Activated CD4-positive, CD25-positive, alpha-beta regulatory T cell treated with anti-CD3 and anti-CD28 coated beads, Interleukin-2, amount 50 U/mL, for 24 hours (primary cell): ENCODE data around the gene SIT1.

ENCODE experiments used
- ATAC-seq, 2 donors: fragments of 150-1000 bp; cut with Tn5 transposase; one replicate each; pipeline ENCODE4 v1.10.0; 2021; ENCODE audit warnings: mild to moderate bottlenecking in 1 of 2, moderate library complexity in 1 of 2

Gene SIT1

DNA sequence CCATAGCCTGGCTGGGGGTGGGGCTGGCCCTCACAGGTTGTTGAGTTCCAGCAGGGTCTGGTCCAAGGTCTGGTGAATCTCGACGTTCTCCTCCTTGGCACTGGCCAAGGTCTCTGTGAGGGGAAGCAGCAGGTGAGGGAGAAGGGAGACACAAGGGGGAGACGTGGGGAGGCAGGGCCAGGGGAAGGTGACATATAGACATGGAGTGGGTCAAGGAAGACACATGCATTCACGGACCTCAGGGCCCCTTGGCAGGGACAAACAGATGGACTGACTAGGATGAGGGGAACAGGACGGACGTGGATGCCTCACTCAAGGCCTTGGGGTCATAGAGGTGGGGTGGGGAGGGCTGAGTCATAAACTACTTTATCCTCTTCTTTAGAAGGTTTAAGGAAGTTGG, 31.3 kb upstream of the SIT1 start:
- ATAC-seq = no peak

DNA sequence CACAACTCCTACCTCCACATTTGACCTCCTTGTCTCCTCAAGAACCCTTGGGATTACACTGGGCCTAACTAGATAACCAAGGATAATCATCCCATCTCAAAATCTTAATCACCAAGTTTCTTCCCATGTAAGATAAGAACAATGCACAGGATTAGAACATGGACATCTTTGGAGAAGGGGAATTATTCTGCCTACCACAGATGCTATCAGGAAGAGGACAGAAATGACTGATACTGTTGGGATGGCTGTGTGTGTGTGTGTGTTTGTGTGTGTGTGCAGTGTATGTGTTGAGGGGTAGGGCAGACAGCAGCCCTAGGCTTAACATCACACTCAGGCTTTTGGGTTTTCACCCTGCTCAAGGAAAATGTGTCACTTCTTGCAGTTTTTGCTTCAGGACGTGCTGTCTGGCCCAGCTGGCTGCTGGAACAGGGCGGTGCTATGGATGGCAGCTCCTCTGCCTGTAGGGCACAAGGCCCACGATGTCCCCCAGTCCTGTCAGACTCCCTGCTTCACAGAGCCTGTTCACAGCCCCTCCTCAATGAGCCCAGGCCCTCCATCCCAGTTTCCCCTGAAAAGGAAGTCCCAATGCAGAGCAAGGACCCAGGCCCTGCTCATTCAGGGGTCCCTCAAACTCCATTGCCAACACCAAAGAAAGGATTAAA, 30.7 kb upstream of the SIT1 start:
- ATAC-seq = no peak

DNA sequence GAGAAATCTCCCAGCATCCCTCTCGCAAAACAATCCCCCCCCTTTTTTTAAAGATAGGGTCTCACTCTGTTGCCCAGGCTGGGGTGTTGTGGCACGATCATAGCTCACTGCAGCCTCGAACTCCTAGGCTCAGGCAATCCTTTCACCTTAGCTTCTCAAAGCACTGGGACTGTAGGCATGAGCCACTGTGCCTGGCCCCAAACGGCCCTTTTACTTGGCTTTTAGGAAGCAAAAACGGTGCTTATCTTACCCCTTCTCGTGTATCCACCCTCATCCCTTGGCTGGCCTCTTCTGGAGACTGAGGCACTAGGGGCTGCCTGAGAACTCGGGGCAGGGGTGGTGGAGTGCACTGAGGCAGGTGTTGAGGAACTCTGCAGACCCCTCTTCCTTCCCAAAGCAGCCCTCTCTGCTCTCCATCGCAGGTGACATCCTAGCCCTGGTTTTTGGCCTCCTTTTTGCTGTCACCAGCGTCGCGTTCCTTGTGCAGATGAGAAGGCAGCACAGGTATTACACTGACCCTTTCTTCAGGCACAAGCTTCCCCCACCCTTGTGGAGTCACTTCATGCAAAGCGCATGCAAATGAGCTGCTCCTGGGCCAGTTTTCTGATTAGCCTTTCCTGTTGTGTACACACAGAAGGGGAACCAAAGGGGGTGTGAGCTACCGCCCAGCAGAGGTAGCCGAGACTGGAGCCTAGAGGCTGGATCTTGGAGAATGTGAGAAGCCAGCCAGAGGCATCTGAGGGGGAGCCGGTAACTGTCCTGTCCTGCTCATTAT, 29.8 kb upstream of the SIT1 start:
- no peak for ATAC-seq

DNA sequence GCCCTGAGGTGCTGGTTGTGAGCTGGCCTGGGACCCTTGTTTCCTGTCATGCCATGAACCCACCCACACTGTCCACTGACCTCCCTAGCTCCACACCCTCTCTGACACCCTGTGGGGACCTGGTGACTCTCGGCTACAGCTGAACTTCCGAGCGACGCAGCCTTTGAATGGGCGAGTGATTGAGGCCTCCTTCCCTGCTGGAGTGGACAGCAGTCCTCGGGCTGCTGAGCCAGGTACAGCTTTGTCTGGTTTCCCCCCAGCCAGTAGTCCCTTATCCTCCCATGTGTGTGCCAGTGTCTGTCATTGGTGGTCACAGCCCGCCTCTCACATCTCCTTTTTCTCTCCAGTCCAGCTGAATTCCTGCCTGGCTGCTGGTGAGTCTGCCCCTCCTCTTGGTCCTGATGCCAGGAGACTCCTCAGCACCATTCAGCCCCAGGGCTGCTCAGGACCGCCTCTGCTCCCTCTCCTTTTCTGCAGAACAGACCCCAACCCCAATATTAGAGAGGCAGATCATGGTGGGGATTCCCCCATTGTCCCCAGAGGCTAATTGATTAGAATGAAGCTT, 29.1 kb upstream of the SIT1 start:
- ATAC-seq = no peak

DNA sequence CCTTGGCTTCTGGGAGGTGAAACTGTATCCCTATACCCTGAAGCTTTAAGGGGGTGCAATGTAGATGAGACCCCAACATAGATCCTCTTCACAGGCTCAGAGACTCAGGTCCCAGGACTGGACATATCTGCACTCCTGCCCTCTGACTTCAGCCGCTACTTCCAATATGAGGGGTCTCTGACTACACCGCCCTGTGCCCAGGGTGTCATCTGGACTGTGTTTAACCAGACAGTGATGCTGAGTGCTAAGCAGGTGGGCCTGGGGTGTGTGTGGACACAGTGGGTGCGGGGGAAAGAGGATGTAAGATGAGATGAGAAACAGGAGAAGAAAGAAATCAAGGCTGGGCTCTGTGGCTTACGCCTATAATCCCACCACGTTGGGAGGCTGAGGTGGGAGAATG, 28.4 kb upstream of the SIT1 start:
- ATAC-seq = no peak

DNA sequence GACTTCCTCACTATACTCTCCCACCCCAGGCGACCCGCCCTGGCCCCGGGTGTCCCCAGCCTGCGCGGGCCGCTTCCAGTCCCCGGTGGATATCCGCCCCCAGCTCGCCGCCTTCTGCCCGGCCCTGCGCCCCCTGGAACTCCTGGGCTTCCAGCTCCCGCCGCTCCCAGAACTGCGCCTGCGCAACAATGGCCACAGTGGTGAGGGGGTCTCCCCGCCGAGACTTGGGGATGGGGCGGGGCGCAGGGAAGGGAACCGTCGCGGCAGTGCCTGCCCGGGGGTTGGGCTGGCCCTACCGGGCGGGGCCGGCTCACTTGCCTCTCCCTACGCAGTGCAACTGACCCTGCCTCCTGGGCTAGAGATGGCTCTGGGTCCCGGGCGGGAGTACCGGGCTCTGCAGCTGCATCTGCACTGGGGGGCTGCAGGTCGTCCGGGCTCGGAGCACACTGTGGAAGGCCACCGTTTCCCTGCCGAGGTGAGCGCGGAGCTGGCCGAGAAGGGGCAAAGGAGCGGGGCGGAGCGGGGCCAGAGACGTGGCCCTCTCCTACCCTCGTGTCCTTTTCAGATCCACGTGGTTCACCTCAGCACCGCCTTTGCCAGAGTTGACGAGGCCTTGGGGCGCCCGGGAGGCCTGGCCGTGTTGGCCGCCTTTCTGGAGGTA, 25.1 kb upstream of the SIT1 start:
- ATAC-seq = peak in 1 of 2 donors; percentile 62

DNA sequence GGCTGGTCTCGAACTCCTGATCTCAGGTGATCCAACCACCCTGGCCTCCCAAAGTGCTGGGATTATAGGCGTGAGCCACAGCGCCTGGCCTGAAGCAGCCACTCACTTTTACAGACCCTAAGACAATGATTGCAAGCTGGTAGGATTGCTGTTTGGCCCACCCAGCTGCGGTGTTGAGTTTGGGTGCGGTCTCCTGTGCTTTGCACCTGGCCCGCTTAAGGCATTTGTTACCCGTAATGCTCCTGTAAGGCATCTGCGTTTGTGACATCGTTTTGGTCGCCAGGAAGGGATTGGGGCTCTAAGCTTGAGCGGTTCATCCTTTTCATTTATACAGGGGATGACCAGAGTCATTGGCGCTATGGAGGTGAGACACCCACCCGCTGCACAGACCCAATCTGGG, 24.5 kb upstream of the SIT1 start:
- peak in 1 of 2 donors; percentile 20 for ATAC-seq

DNA sequence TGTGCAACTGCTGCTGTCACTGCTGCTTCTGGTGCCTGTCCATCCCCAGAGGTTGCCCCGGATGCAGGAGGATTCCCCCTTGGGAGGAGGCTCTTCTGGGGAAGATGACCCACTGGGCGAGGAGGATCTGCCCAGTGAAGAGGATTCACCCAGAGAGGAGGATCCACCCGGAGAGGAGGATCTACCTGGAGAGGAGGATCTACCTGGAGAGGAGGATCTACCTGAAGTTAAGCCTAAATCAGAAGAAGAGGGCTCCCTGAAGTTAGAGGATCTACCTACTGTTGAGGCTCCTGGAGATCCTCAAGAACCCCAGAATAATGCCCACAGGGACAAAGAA, 23.3 kb upstream of the SIT1 start:
- no peak for ATAC-seq

DNA sequence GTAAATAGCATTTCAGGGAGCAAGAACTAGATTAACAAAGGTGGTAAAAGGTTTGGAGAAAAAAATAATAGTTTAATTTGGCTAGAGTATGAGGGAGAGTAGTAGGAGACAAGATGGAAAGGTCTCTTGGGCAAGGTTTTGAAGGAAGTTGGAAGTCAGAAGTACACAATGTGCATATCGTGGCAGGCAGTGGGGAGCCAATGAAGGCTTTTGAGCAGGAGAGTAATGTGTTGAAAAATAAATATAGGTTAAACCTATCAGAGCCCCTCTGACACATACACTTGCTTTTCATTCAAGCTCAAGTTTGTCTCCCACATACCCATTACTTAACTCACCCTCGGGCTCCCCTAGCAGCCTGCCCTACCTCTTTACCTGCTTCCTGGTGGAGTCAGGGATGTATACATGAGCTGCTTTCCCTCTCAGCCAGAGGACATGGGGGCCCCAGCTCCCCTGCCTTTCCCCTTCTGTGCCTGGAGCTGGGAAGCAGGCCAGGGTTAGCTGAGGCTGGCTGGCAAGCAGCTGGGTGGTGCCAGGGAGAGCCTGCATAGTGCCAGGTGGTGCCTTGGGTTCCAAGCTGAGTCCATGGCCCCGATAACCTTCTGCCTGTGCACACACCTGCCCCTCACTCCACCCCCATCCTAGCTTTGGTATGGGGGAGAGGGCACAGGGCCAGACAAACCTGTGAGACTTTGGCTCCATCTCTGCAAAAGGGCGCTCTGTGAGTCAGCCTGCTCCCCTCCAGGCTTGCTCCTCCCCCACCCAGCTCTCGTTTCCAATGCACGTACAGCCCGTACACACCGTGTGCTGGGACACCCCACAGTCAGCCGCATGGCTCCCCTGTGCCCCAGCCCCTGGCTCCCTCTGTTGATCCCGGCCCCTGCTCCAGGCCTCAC, 22.6 kb upstream of the SIT1 start, which contains the start of gene CA9:
TSS of gene CA9 (plus strand) at position 797 of the 893 bp plus-strand sequence. CDS start at position 829, 32 bp downstream.
- no peak for ATAC-seq

DNA sequence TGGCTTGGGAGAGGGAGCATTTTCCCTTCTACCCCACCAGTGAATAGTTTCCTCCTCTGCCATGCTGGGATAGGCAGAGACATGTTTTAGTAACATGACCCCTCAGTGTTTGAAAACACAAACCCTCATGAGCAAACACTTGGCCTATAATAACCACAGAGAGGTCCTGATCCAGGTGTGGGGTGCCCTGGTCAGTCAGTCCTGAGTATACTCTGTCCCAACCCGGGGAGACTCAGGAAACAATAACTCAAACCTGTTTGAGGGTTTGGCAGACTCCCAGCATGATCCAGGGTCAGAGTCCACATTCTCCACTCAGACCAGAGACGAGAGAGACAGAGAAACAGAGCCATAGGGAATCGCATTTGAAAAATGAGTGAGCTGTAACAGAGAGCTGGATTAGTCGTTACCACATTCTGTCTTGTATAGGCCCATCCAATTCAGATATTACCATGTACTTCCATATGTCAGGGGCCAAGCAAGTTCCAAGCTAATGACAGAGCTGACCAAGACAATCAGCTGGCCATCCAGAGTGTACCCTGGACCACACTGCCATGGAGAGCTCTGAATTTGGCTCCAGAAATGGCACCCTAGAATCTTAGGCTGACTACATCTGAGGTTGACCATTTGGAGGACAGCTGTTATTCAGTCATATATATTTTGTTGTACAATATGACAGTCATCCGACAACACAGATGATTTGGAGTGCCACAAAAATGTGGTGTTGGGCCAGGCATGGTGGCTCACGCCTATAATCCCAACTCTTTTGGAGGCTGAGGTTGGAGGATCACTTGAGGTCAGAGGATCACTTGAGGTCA, 18.8 kb upstream of the SIT1 start:
- no peak for ATAC-seq

DNA sequence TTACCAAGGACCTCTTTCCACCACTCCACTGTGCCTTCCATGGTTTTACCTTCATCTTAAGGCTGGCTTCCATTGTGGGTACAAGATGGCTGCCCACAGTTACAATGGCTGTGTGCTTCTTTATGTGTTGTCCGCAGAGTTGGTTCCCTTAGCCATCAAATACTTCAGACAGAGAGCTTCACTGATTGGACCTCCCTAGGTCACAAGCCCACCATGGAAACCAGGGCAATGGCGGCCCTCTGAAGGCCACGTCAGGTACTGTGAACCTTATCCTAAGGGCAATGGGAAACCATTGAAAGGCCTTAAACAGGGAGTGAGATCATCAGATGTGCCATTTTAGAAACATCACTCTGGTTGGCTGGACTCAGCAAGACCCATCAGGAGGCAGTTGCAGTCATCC, 17.2 kb upstream of the SIT1 start:
- ATAC-seq = no peak

DNA sequence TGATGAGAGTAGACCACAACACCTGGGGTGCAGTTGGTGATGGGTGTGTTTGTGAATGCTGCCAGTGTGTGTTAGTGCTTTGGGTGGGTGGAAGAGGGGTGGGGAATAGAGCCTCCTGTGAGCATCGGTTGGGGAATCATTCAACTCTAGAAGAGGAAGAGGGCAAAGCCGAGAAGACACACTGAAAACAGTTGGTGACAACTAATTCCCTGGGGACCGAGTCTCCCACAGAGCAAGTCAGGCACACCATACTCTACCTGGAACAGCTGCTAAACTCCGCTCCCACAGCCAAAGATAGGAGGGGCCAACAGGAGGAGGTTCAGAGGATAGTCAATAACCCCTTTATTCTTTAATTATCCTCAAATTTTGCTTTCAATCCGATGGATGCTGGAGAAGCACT, 15.8 kb upstream of the SIT1 start:
- ATAC-seq = no peak

DNA sequence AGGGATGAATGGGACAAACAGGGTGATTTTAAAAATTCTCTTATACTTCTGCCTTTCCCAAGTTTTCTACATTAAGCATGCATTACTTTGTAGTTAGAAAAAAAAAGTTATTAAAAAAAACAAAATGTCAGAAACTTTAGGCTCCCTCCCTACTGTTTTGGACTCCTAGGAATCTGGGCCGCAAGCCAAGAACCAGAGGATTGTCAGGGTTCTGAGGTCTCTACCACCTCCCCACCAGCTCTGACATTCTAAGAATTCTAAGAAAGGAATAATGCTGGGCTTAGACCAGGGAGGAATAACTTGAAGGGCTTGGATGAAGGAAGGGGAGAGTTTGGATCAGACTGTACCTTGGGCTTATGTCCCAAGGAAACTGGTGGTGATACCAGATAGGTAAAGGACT, 15.3 kb upstream of the SIT1 start:
- ATAC-seq = no peak

DNA sequence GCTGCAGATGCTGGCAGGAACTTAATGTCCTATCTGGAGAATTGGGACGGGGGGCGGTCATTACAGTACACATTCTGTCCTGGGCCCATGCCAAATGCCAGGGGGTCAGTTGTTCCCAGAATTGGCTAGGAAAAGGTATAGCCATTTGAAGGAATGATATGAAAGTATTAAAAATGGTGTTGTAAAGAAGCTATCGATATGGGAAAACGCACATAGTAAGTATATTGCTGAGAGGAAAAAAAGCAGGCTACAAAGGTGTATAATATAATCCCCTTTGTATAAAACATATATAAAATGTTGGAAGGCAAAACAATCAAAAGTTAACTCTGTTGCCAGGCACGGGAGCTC, 14.7 kb upstream of the SIT1 start:
- ATAC-seq = no peak

DNA sequence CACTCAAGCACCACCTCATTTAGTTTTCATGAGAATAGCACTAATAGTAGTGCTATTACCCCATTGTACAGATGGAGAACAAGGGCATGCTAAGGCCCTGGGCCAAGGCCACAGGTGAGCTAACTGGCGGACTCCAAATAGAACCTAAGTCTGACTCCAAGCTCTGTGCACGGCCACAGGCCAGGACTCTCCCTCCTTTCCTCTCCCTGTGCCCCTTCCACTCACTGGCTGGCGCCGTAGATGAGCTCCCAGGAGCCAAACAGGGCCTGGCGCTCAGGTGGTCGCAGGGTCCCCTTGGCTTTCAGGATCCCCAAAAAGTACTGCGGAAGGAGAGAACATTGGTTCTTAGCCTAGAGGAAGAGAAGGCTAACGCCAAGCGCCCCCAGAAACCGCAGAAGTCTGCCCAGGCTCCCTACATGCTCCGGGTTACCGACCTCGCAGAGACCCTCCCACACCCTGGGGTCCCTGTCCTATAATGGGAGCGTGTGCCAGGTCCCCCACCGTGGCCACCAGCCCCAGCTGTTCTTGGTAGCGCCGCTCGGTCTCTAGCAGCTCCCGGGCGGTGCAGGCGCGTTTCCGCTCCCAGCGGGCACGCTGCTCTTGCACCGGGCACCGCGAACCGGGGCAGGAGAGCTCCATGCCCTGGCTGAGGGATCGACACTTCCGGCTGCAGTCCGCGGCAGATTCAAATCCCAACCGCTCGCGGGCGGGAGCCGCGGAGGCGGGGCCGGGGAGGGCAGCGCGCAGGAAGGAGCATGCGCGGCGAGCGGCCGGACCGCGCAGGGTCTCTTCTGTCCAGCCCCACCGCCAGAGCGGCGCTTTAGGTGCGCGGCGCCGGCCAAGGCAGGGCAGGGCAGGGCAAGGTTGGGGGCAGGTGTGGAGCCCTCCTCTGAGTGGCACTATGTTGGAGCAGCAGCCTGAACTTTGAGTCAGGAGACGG, 14.1 kb upstream of the SIT1 start, which contains the start of gene ARHGEF39:
TSS of gene ARHGEF39 (minus strand) at position 665 of the 940 bp plus-strand sequence. CDS start at position 639, 26 bp downstream.
- ATAC-seq = peak; percentile 86 to 89

DNA sequence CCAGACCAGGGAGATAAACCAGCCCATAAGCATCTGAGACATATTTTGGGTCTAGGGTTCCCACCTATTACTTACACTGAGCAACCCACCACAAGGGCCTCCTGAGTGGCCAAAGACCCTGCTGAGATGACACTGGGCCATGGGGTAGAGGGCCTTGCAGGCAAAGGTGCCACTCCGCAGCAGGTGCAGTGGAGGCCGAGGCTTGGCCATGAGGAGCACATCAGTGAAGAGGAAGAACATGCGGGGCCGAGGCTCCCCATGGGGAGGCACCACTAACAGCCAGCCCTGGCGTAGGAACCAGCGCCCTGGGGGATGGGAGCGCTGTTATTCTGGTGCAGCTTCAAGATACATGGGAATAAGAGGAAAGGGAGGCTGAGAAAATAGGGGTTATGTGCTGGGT, 11.7 kb upstream of the SIT1 start:
- ATAC-seq = no peak

DNA sequence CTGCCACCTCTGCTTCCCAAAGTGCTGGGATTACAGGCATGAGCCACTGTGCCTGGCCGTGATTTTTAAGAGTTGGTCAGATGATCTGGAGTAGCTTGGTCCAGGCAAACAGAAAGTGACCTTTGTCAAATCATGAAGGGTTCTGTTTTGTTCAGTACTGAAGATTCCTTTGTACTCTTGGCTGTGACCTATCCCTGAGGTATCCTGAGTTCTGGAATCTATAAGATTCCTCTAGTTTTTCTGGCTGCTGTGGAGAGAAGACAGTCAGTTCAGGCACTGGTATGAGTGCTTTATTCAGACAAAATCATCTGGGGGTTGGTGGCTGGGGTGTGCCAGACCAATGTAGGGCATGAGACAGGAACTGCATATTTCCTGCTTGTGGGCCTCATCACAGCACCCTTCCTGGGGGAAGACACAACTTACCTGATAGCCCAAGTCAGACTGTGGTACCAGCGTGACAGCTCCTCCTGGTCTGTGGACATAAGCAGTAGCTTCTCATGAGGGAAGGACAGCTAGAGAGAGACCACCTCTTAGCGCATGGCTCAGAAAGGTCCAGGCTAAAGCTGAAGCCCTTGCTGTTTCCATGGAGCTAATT, 11.1 kb upstream of the SIT1 start:
- no peak for ATAC-seq

DNA sequence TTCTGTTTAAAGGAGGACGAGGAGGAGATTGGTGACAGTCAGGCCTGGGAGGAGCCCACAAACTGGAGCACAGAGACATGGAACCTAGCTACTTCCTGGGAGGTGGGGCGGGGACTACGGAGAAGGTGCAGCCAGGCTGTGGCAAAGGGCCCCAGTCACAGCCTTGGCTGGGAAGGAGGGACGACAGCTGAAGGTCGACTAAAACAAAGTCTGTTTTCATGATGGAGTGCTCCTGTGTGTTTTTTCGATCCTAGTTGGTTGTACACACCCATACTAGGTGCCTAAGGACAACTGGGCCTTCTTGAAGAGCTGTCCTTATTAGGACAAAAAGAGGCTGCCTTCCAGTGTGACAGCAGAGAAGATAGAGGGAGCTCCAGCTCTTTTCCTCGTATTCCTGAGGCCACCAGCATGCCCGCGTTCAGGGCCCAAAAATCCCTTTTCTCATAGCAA, 10.3 kb upstream of the SIT1 start:
- no peak for ATAC-seq

DNA sequence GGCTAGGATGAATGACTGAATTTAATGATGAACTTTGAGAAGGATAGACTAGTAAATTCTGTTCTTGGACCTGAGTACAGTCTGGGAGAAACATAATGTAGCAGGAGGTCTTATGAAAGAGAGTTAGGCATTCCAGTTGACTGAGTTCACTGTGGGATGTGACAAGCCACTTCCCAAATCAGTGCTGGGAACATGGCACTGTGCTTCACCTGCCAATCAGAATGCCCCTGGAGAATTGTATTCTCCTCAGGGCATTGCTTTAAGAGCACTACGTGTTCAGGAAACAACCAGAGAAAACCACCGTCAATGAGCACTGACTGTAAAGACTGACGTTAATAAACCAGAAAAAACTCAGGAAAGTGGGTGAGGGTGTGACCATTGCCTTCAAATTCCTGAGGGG, 8.6 kb upstream of the SIT1 start:
- ATAC-seq = no peak

DNA sequence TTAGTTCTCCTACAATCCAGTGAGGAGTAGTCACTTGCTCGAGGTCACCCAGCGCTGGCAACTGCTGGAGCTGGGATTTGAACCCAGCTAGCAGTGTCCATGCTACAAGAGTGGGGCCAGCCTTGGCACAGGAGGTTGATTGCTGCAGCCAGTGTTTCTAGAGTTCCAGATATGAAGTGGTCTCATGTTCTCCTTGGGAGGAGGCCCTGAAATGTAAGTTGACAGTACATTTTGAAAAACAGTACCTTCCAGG, 8.2 kb upstream of the SIT1 start:
- ATAC-seq = no peak
